Endothelial cell (in vitro differentiated cells): ENCODE data around the gene CD180. TPM values are rescaled to one million over a fixed set of nuclear protein-coding genes. Genes with fewer than 3 reads are reported as not detected.

ENCODE experiments used
- DNase-seq: peaks from one replicate; pipeline ENCODE4 v3.0.0; 2021; ENCODE audit warnings: low spot score
- H3K27ac Mint-ChIP-seq: one replicate; pipeline ENCODE4 v1.8.0; 2021; ENCODE audit warnings: mixed read lengths, inconsistent platforms; ENCODE audit not compliant: unreplicated experiment
- H3K27me3 Mint-ChIP-seq: one replicate; pipeline ENCODE4 v1.8.0; 2021; ENCODE audit warnings: mild to moderate bottlenecking, moderate library complexity, mixed read lengths, inconsistent platforms; ENCODE audit not compliant: unreplicated experiment
- H3K36me3 Mint-ChIP-seq: one replicate; pipeline ENCODE4 v1.8.0; 2021; ENCODE audit warnings: mild to moderate bottlenecking, low read depth, mixed read lengths, inconsistent platforms; ENCODE audit not compliant: unreplicated experiment
- H3K4me1 Mint-ChIP-seq: one replicate; pipeline ENCODE4 v1.8.0; 2021; ENCODE audit warnings: mild to moderate bottlenecking, mixed read lengths, inconsistent platforms; ENCODE audit not compliant: unreplicated experiment
- H3K4me3 Mint-ChIP-seq: one replicate; pipeline ENCODE4 v1.8.0; 2021; ENCODE audit warnings: mild to moderate bottlenecking, mixed read lengths, inconsistent platforms; ENCODE audit not compliant: unreplicated experiment
- H3K9me3 Mint-ChIP-seq: one replicate; pipeline ENCODE4 v1.8.0; 2021; ENCODE audit warnings: mixed read lengths, inconsistent platforms; ENCODE audit not compliant: unreplicated experiment
- total RNA-seq: library from RNA; stranded (reverse); fragmentation: NEBNext Ultra II Directional; extraction: Animal tissue kit (Norgen Biotek cat#: 25700); gene quantifications from one replicate; pipeline ENCODE4 v1.2.1, GENCODE V29; 2021; ENCODE audit not compliant: unreplicated experiment
- TF ChIP-seq, protein P1 (sequence below): fragments of 200-600 bp; sonication (generic); IDR thresholded peaks from one replicate; pipeline ENCODE4 v1.5.0; 2021; ENCODE audit warnings: antibody characterized with exemption; ENCODE audit not compliant: unreplicated experiment

Gene CD180
- total RNA-seq, 1 donor from 2014 or later: not detected

DNA sequence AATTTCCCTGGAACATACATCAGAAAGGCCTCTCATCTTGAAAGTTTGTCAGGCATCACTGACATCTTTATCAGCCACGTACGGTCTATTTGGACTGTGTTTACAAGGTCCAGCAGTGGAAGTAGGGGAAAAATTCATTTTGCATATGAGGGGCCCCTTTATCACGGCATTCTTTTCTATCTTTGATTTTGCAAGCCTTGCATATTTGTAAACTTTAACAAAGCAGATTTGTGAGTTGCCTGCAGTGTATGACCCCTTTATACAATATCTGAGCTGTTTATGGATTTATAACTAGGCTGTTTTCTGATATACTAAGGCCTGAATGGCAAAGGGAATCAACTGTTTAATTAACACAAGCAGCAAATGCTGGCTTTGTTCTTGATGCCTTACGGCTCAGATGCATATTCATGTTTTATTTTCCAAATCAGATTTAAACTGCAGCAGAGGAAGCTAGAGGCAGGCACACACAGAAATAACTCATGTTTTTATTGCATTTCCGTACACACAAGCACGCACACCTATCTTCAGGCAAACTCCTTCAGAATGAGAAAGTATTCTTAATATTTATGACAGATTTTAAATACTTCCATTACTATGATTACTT lies 61.1 kb downstream of the CD180 start:
- TF ChIP-seq, protein P1, sequence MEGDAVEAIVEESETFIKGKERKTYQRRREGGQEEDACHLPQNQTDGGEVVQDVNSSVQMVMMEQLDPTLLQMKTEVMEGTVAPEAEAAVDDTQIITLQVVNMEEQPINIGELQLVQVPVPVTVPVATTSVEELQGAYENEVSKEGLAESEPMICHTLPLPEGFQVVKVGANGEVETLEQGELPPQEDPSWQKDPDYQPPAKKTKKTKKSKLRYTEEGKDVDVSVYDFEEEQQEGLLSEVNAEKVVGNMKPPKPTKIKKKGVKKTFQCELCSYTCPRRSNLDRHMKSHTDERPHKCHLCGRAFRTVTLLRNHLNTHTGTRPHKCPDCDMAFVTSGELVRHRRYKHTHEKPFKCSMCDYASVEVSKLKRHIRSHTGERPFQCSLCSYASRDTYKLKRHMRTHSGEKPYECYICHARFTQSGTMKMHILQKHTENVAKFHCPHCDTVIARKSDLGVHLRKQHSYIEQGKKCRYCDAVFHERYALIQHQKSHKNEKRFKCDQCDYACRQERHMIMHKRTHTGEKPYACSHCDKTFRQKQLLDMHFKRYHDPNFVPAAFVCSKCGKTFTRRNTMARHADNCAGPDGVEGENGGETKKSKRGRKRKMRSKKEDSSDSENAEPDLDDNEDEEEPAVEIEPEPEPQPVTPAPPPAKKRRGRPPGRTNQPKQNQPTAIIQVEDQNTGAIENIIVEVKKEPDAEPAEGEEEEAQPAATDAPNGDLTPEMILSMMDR: no peak
- Mint-ChIP-seq H3K27me3 (peaks cover 3% of the 10 kb centered on the region), H3K36me3 (peaks cover 25% of the 10 kb centered on the region), H3K4me1 (no peaks in the 10 kb centered on the region), H3K27ac (no peak overlapping the region), H3K9me3 (no peaks in the 10 kb centered on the region), H3K4me3 (no peak overlapping the region)
- DNase-seq: no peak

DNA sequence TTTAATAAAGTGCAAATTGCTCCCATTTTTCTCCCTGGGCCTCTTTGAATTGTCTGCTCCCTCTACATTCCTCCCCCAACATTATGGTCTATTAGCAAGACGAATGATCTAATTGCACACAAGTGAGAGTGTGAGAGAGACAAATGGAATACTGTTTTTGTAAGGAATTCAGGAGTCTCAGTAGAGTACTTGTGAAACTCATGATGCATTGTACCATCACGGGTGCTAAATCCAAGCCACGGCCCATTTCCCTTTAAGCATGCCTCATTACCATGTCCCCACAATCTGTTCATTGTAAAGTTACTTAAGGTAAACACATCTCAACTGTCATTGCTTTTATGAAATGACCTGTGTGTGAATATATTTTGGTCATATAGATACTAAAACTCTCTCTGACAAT lies 62.8 kb downstream of the CD180 start:
- TF ChIP-seq, protein P1: no peak
- H3K4me1 Mint-ChIP-seq: no peaks in the 10 kb centered on the region
- no peaks in the 10 kb centered on the region for H3K9me3 Mint-ChIP-seq
- DNase-seq: no peak
- H3K27ac Mint-ChIP-seq: no peak overlapping the region
- H3K36me3 Mint-ChIP-seq: peaks cover 24% of the 10 kb centered on the region
- H3K27me3 Mint-ChIP-seq: peaks cover 3% of the 10 kb centered on the region
- no peak overlapping the region for H3K4me3 Mint-ChIP-seq

DNA sequence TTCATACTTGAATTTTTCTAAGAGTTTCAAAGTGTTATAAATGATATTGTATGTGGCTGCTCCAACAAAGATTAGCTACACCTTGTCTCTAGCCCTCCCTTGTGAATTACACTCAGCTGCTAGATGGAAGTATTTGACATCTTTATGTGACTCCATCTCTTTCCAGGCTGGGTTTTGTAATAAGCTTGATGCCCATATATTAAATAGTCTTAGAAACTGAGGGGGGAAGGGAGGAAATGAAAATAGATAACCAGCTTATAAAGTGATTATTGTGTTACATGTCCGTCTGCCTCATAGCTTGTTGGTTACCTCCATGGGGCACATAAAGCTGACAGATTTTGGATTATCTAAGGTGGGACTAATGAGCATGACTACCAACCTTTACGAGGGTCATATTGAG lies 63.4 kb downstream of the CD180 start:
- H3K4me3 Mint-ChIP-seq: no peak overlapping the region
- H3K27me3 Mint-ChIP-seq: peaks cover 3% of the 10 kb centered on the region
- no peak for DNase-seq
- no peaks in the 10 kb centered on the region for H3K9me3 Mint-ChIP-seq
- no peak overlapping the region for H3K27ac Mint-ChIP-seq
- TF ChIP-seq, protein P1: no peak
- H3K36me3 Mint-ChIP-seq: peaks cover 23% of the 10 kb centered on the region
- H3K4me1 Mint-ChIP-seq: no peaks in the 10 kb centered on the region

DNA sequence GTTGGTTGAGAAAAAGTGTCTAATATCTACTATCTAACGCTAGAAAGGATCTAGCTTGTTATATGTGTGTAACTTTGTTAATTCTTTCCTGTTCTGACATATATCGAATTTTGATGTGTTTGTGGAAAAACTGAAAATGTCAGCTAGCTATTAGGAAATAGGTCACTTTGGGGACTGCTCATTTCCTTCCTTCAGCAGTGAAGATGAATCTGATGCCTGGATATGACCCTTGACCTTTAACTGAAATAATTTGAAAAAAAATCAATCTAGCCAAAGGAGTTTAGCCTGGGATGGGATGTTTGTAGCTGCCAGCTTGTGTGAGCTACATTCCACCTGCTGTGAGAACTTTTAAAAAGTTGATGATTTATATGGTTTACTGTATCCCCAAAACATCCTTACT lies 66.8 kb downstream of the CD180 start:
- no peaks in the 10 kb centered on the region for H3K27me3 Mint-ChIP-seq
- no peak for DNase-seq
- TF ChIP-seq, protein P1: no peak

More for the DNA sequence above, 66.8 kb downstream of the CD180 start:
- no peak overlapping the region for H3K27ac Mint-ChIP-seq
- no peaks in the 10 kb centered on the region for H3K9me3 Mint-ChIP-seq
- no peak overlapping the region for H3K4me3 Mint-ChIP-seq
- H3K4me1 Mint-ChIP-seq: peaks cover 3% of the 10 kb centered on the region
- peaks cover 43% of the 10 kb centered on the region for H3K36me3 Mint-ChIP-seq
